GM10266 (cell line): Measurements from ENCODE around the gene AGMAT.

Experiments
- DNase-seq: peaks from one replicate; pipeline ENCODE4 v3.0.0; 2012; ENCODE audit errors: extremely low spot score
- TF ChIP-seq, protein P1 (sequence below): IDR thresholded peaks from 2 replicates; pipeline ENCODE4 v1.5.1; 2012; ENCODE audit warnings: mild to moderate bottlenecking, low read depth; ENCODE audit not compliant: control insufficient read depth, insufficient read depth; ENCODE audit errors: missing control alignments

AGMAT gene

DNA sequence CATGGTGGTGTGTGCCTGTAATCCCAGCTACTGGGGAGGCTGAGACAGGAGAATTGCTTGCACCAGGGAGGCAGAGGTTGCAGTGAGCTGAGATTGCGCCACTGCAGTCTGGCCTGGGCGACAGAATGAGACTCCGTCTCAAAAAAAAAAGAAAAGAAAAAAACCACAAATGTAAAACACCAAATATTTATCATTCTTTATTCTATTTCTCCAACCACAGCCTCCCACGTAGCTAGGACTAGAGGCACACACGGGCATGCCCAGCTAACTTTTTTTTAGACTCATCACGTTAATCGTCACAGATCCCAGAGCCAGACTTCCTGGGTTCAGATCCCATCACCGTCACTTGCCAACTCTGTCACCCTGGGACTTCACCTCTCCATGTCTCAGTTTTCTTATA lies 44.7 kb downstream of the AGMAT start:
- TF ChIP-seq, protein P1, sequence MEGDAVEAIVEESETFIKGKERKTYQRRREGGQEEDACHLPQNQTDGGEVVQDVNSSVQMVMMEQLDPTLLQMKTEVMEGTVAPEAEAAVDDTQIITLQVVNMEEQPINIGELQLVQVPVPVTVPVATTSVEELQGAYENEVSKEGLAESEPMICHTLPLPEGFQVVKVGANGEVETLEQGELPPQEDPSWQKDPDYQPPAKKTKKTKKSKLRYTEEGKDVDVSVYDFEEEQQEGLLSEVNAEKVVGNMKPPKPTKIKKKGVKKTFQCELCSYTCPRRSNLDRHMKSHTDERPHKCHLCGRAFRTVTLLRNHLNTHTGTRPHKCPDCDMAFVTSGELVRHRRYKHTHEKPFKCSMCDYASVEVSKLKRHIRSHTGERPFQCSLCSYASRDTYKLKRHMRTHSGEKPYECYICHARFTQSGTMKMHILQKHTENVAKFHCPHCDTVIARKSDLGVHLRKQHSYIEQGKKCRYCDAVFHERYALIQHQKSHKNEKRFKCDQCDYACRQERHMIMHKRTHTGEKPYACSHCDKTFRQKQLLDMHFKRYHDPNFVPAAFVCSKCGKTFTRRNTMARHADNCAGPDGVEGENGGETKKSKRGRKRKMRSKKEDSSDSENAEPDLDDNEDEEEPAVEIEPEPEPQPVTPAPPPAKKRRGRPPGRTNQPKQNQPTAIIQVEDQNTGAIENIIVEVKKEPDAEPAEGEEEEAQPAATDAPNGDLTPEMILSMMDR, result no peak
- DNase-seq, result no peak

GRCh38 chr1:15538771-15539170 lies 46.1 kb downstream of the AGMAT start:
- TF ChIP-seq, protein P1, result no peak
- DNase-seq, result no peak

DNA sequence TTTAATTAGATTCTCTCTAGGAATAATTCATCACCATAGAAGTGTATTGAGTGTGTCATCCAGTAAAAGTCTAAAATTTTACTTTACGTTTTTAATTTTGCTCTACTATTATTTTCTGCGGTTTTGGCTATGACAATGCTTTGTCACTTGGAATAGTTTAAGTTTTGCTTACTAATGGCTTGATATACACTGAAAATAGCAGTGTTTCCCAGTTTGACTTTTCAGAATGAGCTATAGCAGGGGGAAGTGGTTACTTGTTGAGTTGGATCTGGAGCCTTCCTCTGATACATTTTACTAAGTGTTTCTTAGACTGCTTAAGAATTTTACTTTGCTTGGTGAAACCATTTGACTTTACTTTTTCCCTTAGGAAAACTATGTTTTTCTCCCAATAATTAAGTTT lies 53.2 kb downstream of the AGMAT start:
- no peak for DNase-seq

DNA sequence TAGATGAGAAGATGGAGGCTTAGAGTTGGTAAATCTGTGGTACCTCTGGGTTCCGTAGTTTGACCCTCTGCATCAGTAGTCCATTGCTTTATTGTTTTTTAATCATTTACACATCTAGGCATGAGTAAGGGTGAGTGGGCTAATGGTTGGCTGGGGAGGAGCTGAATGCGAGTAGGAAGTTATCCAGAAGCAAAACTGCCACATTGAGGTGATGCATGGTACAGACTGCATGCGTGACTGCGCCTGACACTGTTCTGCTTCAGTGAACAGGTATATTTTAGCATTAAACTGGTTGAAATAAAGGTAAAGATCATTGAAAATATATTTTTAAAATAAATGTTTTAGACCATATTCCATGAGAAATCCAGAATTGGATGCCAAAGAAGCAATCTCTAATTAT lies 53.8 kb downstream of the AGMAT start:
- TF ChIP-seq, protein P1, result no peak
- no peak for DNase-seq

More for the DNA sequence above, 53.2 kb downstream of the AGMAT start:
- TF ChIP-seq, protein P1, result no peak

DNA sequence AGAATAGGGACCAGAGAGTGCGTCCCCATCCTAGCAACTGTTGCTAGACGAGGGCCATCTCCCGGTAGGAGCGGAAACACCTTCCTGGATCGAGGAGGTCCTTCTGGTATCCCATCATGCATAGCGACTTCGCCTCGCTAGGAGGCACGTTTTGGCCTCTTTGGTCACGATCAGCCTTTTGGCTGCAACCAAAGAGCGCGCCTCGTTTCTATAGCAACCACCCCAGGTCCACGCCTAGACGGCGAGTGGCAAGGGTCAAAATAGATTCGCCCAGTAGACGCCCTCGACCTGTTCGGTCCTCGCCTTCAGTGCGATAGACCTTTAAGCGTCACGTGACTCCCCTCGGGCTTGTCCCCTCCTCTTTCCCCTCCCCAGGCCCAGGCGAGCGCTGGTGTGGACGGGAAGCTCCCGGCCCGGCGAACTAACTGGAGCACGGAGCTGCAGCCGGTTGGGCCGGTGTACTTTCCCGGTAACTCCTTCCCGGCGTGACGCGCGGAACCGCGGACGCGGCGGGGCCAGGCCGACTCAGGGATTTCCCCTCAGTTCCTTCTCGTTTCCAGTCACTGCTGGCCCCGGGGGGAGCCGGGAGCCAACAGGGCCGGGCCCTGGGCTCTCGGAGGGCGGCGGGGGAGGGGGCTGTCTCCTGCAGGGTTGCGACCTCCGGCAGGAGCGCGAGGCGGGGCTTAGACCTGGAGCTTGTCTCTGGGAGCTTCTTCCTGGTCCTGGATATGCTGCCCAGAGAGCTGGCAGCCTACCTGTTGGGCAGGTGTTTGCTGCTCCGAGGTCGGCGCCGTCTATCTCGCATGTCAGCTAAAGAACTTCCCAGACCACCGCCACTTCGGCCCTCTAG lies 58.1 kb downstream of the AGMAT start, which contains the start of gene DNAJC16:
DNAJC16 (plus strand) TSS at position 359 of the 850 bp plus-strand sequence. CDS start 2,258 bp downstream, outside the sequence.
- peak; percentile 86 for DNase-seq
- TF ChIP-seq, protein P1, result peak; percentile 39

DNA sequence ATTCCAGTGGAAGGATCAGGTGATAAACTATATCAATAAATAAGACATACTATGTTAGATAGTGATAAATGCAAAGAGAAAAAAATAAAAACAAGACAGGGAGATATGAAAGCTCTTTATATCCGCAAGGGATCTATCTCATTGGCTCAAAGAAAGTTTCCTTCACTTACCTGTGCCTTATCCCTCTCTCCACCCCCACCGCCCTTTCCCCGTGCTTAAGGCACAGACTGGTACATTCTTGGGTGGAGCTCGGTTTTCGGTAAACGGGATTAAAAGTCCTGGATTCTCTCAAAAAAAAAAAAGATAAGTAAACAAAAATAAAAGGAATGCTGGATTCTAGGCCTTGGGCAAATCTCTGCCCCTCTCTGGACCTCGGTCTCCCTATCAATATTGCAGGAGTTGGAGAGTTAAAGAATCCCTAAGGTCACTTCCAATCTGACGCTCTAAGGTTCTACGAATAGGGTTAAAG lies 58.8 kb downstream of the AGMAT start:
- TF ChIP-seq, protein P1, result no peak
- DNase-seq, result no peak
